ENCODE measurements around the gene IL10RA. TPM values are rescaled to one million over a fixed set of nuclear protein-coding genes. Genes with fewer than 3 reads are reported as not detected.

IL10RA gene
- total and polyA plus RNA-seq, 2 of the 4 experiments (the other 2 are of a cell fraction), result 0.12 TPM; not detected in 1

GRCh38 chr11:117978991-117979390, 7.2 kb upstream of the IL10RA start:
- ATAC-seq (ENCODE audit: low read depth) (no peak), DNase-seq (no peak)
- Histone ChIP-seq H3K9me3 (ENCODE audit: control insufficient read depth, insufficient read depth, low read length) (no peaks in the 10 kb centered on the region), H2AK5ac (ENCODE audit: low read depth, low read length) (no peak overlapping the region), H3K36me3 (ENCODE audit: control insufficient read depth, insufficient read depth, low read length) (no peaks in the 10 kb centered on the region), H3K4me2 (ENCODE audit: low read depth, low read length) (no peak overlapping the region), H3K27me3 (ENCODE audit: control insufficient read depth, insufficient read depth, low read length) (no peaks in the 10 kb centered on the region; the same call in 1 of the 2 replicates), H3K4me1 (ENCODE audit: control insufficient read depth, insufficient read depth, low read length) (no peaks in the 10 kb centered on the region), H3K23ac (ENCODE audit: low read depth, low read length) (no peak overlapping the region), H4K20me1 (ENCODE audit: insufficient read depth, low read length) (no peaks in the 10 kb centered on the region), H2BK15ac (ENCODE audit: low read depth, low read length) (no peak overlapping the region), H2BK20ac (ENCODE audit: low read depth, low read length) (no peak overlapping the region), H2AK9ac (replicated peaks; ENCODE audit: low read depth, low read length, poor library complexity) (no peak overlapping the region), H4K5ac (ENCODE audit: low read depth, low read length) (no peak overlapping the region), H3K9ac (ENCODE audit: low read depth, low read length) (no peak overlapping the region), H3K4me3 (ENCODE audit: insufficient read depth, low read depth, low read length) (no peak overlapping the region), H2BK5ac (ENCODE audit: low read depth, low read length, poor library complexity, severe bottlenecking) (no peak overlapping the region), H4K91ac (ENCODE audit: insufficient read depth, low read depth, low read length) (no peak overlapping the region), H2BK120ac (ENCODE audit: low read depth, low read length) (no peak overlapping the region), H3K27ac (ENCODE audit: insufficient read depth, low read length) (no peak overlapping the region), H3K18ac (ENCODE audit: low read depth, low read length) (no peak overlapping the region), H2AFZ (replicated peaks; ENCODE audit: low read length, poor library complexity) (no peak overlapping the region), H3K9me1 (ENCODE audit: insufficient read depth, low read length) (no peaks in the 10 kb centered on the region), H4K8ac (ENCODE audit: low read depth in 2 of 2, low read length in 2 of 2) (no peak overlapping the region), H3K4ac (ENCODE audit: low read depth, low read length) (no peak overlapping the region), H3K14ac (replicated peaks; ENCODE audit: low read depth, low read length) (no peak overlapping the region), H3K79me1 (ENCODE audit: low read depth in 1 of 2, low read length in 2 of 2) (no peaks in the 10 kb centered on the region), H3K56ac (ENCODE audit: extremely low read depth, insufficient read depth, low read length) (no peak overlapping the region)
- WGBS, 2 experiments (ENCODE audit: extremely low coverage in 2 of 2, insufficient read length in 1 of 2), result no CpG with 5 or more reads among the region's 4 CpGs
- POLR2A ChIA-PET (ENCODE audit: unreplicated experiment), result no interaction called here
- no TSS peak for BruUV-seq (replicated peaks)
- dilution Hi-C loops (cut with HindIII; ENCODE audit: low sequenced_read_pairs, unreplicated experiment), result no loop called here
- intact Hi-C loops (cut with micrococcal nuclease), result no loop called here
- CTCF ChIA-PET, result no interaction called here
- in situ Hi-C loops (cut with MboI; ENCODE audit: low sequenced_read_pairs), result no loop called here
- TF ChIP-seq RAD21 (IDR thresholded peaks at IDR 0.05; ENCODE audit: low read length) (no peak), MAZ (IDR thresholded peaks at IDR 0.05; ENCODE audit: borderline replicate concordance, low read depth, low read length) (no peak), POLR2A (IDR thresholded peaks at IDR 0.05; ENCODE audit: low read depth, low read length) (no peak), USF2 (IDR thresholded peaks at IDR 0.05; ENCODE audit: low read depth, low read length) (no peak), FOS (IDR thresholded peaks at IDR 0.05; ENCODE audit: low read depth, low read length) (no peak), RFX5 (IDR thresholded peaks at IDR 0.05; ENCODE audit: low read depth, low read length) (no peak), CEBPB (IDR thresholded peaks at IDR 0.05; ENCODE audit: low read depth, low read length) (no peak), BHLHE40 (IDR thresholded peaks at IDR 0.05; ENCODE audit: low read depth, low read length) (no peak), RCOR1 (IDR thresholded peaks at IDR 0.05; ENCODE audit: insufficient replicate concordance, low read length) (no peak), CHD1 (IDR thresholded peaks at IDR 0.05; ENCODE audit: low read depth, low read length) (no peak), SMC3 (IDR thresholded peaks at IDR 0.05; ENCODE audit: low read depth, low read length) (no peak), MAFK (IDR thresholded peaks at IDR 0.05; ENCODE audit: low read depth, low read length) (no peak), NFE2L2 (IDR thresholded peaks at IDR 0.05; ENCODE audit: low read depth, low read length) (no peak), MXI1 (IDR thresholded peaks at IDR 0.05; ENCODE audit: borderline replicate concordance, low read depth, low read length) (no peak), CTCF (conservative IDR thresholded peaks at IDR 0.05; ENCODE audit: low read depth, low read length) (no peak), ELK1 (IDR thresholded peaks at IDR 0.05; ENCODE audit: borderline replicate concordance, low read depth, low read length) (no peak)
